Activated CD4-positive, CD25-positive, alpha-beta regulatory T cell treated with anti-CD3 and anti-CD28 coated beads, Interleukin-2, amount 50 U/mL, for 16 hours (primary cell): Measurements from ENCODE around the gene ZNF331.

Experiments used
- DNase-seq: peaks from one replicate; pipeline ENCODE4 v3.0.0-alpha.2; 2020; ENCODE audit warnings: low read depth, low spot score

The ZNF331 gene

GRCh38 chr19:53520547-53521372 lies 17.2 kb upstream of the ZNF331 start:
- DNase-seq: peak; percentile 83

- DNase-seq: no peak
Measured at GRCh38 chr19:53521373-53522202, 16.4 kb upstream of the ZNF331 start.

- DNase-seq: no peak
Measured at GRCh38 chr19:53525922-53526321, 12.0 kb upstream of the ZNF331 start.

- no peak for DNase-seq
Measured at GRCh38 chr19:53530622-53531021, 7.3 kb upstream of the ZNF331 start.

GRCh38 chr19:53531457-53531856 lies 6.5 kb upstream of the ZNF331 start:
- no peak for DNase-seq

GRCh38 chr19:53532362-53532761 lies 5.6 kb upstream of the ZNF331 start:
- no peak for DNase-seq

- DNase-seq: no peak
Measured at GRCh38 chr19:53536225-53536548, 1.8 kb upstream of the ZNF331 start.

GRCh38 chr19:53537121-53537520 lies 824 bp upstream of the ZNF331 start:
- DNase-seq: no peak

GRCh38 chr19:53538378-53539109 lies 599 bp downstream of the ZNF331 start:
- no peak for DNase-seq

GRCh38 chr19:53540091-53540490 lies 2.1 kb downstream of the ZNF331 start:
- DNase-seq: no peak

- no peak for DNase-seq
Measured at GRCh38 chr19:53541971-53542370, 4.0 kb downstream of the ZNF331 start.

- DNase-seq: no peak
Measured at GRCh38 chr19:53545271-53546065, 7.5 kb downstream of the ZNF331 start.

- no peak for DNase-seq
Measured at GRCh38 chr19:53546758-53547513, 9.0 kb downstream of the ZNF331 start.

GRCh38 chr19:53549340-53549739 lies 11.4 kb downstream of the ZNF331 start:
- no peak for DNase-seq

- DNase-seq: no peak
Measured at GRCh38 chr19:53552001-53552721, 14.2 kb downstream of the ZNF331 start.

GRCh38 chr19:53553156-53553555 lies 15.2 kb downstream of the ZNF331 start:
- DNase-seq: no peak

- peak; percentile 83 for DNase-seq
Measured at GRCh38 chr19:53553865-53554791, 16.2 kb downstream of the ZNF331 start.

GRCh38 chr19:53554804-53555203 lies 16.9 kb downstream of the ZNF331 start:
- DNase-seq: no peak

GRCh38 chr19:53555352-53555751 lies 17.4 kb downstream of the ZNF331 start:
- DNase-seq: no peak
